Suppressor macrophage treated with lipopolysaccharide for 1 hour (primary cell): ENCODE results near the gene SAFB.

Experiments
- DNase-seq, 3 donors: peaks; one replicate each; pipeline ENCODE4 v3.0.0-alpha.2; 2020 to 2022

The SAFB gene

DNA sequence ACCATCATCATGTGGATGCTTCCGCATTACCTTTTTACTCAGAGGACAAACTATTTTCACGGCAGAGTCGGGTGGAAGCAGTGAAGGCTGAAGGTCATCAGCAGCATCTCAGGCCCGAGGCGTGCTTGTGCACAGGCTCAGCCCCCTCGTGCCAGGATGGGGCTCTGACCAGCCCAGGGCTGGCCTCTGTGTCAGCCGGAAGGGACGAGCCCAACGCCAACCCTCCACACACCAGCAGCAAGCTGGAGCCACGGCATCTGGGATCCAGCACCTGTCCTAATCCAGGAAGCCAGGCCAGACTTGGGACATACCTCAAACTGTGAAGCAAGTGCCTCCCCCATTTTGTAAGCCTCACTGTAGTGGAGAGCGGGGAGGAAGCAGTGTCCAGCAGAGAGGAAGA is 46.3 kb downstream of the SAFB start:
- no peak for DNase-seq

DNA sequence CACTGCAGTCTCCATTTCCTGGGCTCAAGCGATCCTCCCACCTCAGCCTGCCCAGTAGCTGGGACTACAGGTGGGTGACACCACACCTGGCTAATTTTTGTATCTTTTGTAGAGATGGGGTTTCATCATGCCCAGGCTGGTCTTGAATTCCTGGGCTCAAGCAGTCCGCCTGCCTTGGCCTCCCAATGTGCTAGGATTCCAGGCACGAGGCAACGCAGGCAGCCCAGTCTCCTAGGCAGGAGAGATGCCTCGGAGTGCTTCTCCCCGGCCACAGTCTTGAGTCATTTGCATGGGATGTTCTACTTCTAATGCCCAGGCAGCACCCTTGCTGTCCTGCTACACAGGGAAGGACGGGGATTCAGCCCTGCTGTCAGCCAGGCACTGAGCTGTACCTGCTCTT is 48.7 kb downstream of the SAFB start:
- no peak for DNase-seq

DNA sequence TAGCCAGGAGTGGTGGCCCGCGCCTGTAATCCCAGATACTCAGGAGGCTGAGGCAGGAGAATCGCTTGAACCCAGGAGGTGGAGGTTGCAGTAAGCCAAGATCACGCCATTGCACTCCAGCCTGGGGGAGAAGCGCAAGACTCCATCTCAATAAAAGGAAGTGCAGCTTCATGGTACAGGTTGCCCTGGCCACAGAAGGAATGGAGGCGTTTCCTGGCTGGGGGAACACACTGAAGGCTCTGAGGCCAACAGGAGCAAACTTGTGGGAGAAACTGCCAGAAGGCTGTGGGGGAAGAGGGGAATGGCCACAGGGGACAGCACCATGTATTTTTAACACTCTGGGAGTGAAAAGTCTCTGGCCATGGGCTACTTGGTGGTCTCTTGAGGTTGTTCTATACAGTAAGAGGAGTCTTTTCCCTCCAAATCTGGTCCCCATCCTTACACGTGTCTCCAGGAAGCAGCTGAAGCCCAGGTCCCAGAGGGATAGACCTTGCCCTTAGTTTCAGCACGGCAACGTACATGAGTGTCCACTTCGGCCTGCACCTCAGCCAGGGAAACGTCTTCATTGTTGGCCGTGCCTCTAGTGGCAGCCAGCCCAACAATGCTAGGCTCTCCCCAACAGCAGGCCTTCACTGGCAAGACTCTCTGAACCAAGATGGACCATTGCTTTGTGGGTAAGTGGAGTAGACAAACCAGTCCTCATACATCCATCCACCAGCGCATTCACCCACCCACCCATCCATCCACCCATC is 50.0 kb downstream of the SAFB start:
- DNase-seq, result no peak

DNA sequence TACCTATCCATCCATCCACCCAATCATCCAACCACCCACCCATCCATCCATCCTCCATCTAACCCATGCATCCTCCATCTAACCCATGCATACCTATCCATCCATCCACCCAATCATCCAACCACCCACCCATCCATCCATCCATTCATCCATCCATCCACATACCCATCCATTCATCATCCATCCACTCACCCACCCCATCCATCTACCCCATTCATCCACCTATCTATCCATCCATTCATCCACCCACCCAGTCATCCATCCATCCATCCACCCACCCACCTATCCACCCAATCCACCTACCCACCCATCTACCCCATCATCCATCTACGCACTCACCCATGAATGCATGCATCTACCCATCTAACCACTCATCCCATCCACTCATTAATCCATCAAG is 50.9 kb downstream of the SAFB start:
- DNase-seq, result no peak

- no peak for DNase-seq
These were observed 51.8 kb downstream of the SAFB start for GRCh38 chr19:5674714-5675113.

GRCh38 chr19:5676105-5676771 is 53.4 kb downstream of the SAFB start:
- DNase-seq, result no peak

- no peak for DNase-seq
These were observed 53.9 kb downstream of the SAFB start for GRCh38 chr19:5676772-5677105.

- no peak for DNase-seq
These were observed 54.3 kb downstream of the SAFB start for GRCh38 chr19:5677136-5677535.

GRCh38 chr19:5677580-5677979 is 54.7 kb downstream of the SAFB start:
- DNase-seq, result no peak

DNA sequence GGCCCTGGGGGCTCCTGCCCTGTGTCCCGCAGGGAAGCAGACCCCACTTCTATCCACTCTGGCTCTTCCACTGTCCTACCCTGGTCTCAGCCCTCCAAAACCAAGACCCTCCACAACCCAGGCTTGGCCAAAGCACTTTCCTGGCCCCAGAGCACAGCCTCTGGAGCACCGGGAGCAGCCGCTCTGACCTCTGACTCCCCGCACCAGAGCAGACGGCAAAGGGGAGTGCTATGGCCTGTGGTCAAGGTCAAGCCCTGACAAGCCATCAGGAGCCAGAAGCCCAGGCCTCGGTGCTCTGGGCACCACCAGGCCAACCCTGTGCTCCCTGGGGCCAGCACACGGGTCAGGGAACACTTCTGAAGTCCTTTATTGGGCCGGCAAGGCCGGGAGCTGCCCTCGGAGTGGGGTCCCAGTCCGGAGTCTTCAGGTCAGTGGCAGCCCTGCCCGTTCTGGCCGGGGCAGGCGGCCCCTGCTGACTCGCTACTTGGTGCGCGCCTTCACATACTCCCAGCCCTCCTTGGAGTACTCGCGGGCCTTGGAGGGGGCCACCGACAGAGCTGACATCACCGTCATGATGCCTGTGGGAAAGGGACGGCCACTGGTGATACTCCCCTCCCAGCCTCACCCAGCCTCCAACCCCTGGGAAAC is 55.3 kb downstream of the SAFB start:
- DNase-seq, result no peak

- peak in 1 of 3 donors; percentile 18 for DNase-seq
These were observed 56.6 kb downstream of the SAFB start for GRCh38 chr19:5679289-5680083.

DNA sequence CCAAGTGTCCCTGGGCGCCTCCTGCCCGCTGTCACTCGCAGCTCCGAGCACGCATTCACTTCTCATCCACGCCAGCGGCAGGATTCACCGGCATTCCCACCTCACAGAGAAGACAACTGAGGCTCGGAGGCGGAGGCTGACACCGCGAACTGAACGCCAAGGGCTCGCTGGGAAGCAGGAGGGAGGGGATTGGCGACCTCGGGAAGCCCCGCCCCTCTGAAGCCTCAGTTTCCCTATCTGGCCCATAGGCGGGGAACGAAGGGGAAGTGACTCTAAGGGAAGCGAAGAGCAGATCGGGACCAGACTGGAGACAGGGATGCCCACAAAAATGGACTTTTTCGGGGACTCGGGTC is 57.2 kb downstream of the SAFB start:
- DNase-seq, result peak in 2 of 3 donors; percentile 26 to 27

- DNase-seq, result peak; percentile 98 to 99 (median 99)
These were observed 57.8 kb downstream of the SAFB start, which contains the start of the genes HSD11B1L and MICOS13 for GRCh38 chr19:5680437-5681368. HSD11B1L (plus strand) TSS chr19:5681027; CDS start chr19:5684833, 3,806 bp downstream. MICOS13 (minus strand) TSS chr19:5680516; CDS start chr19:5680486, 30 bp downstream.

GRCh38 chr19:5681391-5682106 is 58.7 kb downstream of the SAFB start:
- DNase-seq, result no peak

- DNase-seq, result no peak
These were observed 59.2 kb downstream of the SAFB start for GRCh38 chr19:5682107-5682482.

GRCh38 chr19:5683177-5683886 is 60.4 kb downstream of the SAFB start:
- no peak for DNase-seq

- no peak for DNase-seq
These were observed 62.0 kb downstream of the SAFB start for GRCh38 chr19:5684694-5685430.

GRCh38 chr19:5686326-5686646 is 63.4 kb downstream of the SAFB start:
- DNase-seq, result no peak

GRCh38 chr19:5686647-5687359 is 63.9 kb downstream of the SAFB start:
- DNase-seq, result peak; percentile 99 to 100 (median 100)
